MCF 10A (cell line): ENCODE results near the gene ADCY1. TPM values are rescaled to one million over a fixed set of nuclear protein-coding genes. Genes with fewer than 3 reads are reported as not detected.

Experiments
- BruUV-seq: library from RNA; stranded (reverse); fragments of 400-500 nt; replicated peaks from 2 replicates; lab custom pipeline; 2021; lab: Mats Ljungman, UMichigan
- CTCF ChIA-PET: fragments of 300-600 bp; sonication (Branson Sonifier 250); formaldehyde crosslinking; extraction: SDS; loops from one replicate; lab custom pipeline; 2021; ENCODE audit warnings: antibody characterized with exemption, inconsistent platforms; lab: Yijun Ruan, JAX
- POLR2A ChIA-PET: fragments of 300-600, 350-650 bp; sonication (Branson Sonifier 250); formaldehyde crosslinking; extraction: SDS; loops from one replicate; lab custom pipeline; 2020; ENCODE audit warnings: antibody characterized with exemption, inconsistent platforms; lab: Yijun Ruan, JAX
- DNase-seq: peaks from one replicate; pipeline ENCODE4 v3.0.0-alpha.2; 2018; ENCODE audit not compliant: unreplicated experiment
- H3K27ac Mint-ChIP-seq: one replicate; pipeline ENCODE4 v1.8.0; 2022; ENCODE audit warnings: mild to moderate bottlenecking, low read depth, mixed read lengths; ENCODE audit not compliant: unreplicated experiment
- H3K27me3 Mint-ChIP-seq: one replicate; pipeline ENCODE4 v1.8.0; 2022; ENCODE audit warnings: mixed read lengths; ENCODE audit not compliant: insufficient read depth, unreplicated experiment
- H3K36me3 Mint-ChIP-seq: one replicate; pipeline ENCODE4 v1.8.0; 2022; ENCODE audit warnings: mild to moderate bottlenecking, moderate library complexity, mixed read lengths; ENCODE audit not compliant: insufficient read depth, unreplicated experiment
- H3K4me1 Mint-ChIP-seq: one replicate; pipeline ENCODE4 v1.8.0; 2022; ENCODE audit warnings: mixed read lengths; ENCODE audit not compliant: insufficient read depth, unreplicated experiment
- H3K4me3 Mint-ChIP-seq: one replicate; pipeline ENCODE4 v1.8.0; 2022; ENCODE audit warnings: mild to moderate bottlenecking, moderate library complexity, mixed read lengths; ENCODE audit not compliant: unreplicated experiment
- H3K9me3 Mint-ChIP-seq: one replicate; pipeline ENCODE4 v1.8.0; 2022; ENCODE audit warnings: mixed read lengths; ENCODE audit not compliant: unreplicated experiment
- intact Hi-C: fragments of 100-400 bp; cut with micrococcal nuclease; formaldehyde crosslinking; loops from 2 replicates; pipeline ENCODE4 v1.14.1; 2022
- total RNA-seq: library from RNA; stranded (reverse); gene quantifications from 2 replicates; pipeline ENCODE4 v1.2.3, GENCODE V29; 2022
- TF ChIP-seq, protein P1 (sequence below): fragments of 200-600 bp; IDR thresholded peaks from one replicate; pipeline ENCODE4 v1.8.0; 2022; ENCODE audit warnings: antibody characterized with exemption, mild to moderate bottlenecking; ENCODE audit not compliant: unreplicated experiment

ADCY1 gene
- total RNA-seq, 1 experiment from 2014 or later, result 0.61 TPM

GRCh38 chr7:45586542-45587520, 12.7 kb downstream of the ADCY1 start:
- Mint-ChIP-seq H3K27me3 (peaks cover 48% of the 10 kb centered on the region), H3K27ac (no peak overlapping the region), H3K4me1 (no peaks in the 10 kb centered on the region), H3K36me3 (no peaks in the 10 kb centered on the region), H3K4me3 (no peak overlapping the region), H3K9me3 (no peaks in the 10 kb centered on the region)
- no TSS peak for BruUV-seq
- POLR2A ChIA-PET, result interaction anchor here (0.6 kb wide), 1 partner anchor 296 kb away, joined by 4 read pairs; no protein-coding TSS in a partner anchor
- TF ChIP-seq, protein P1, sequence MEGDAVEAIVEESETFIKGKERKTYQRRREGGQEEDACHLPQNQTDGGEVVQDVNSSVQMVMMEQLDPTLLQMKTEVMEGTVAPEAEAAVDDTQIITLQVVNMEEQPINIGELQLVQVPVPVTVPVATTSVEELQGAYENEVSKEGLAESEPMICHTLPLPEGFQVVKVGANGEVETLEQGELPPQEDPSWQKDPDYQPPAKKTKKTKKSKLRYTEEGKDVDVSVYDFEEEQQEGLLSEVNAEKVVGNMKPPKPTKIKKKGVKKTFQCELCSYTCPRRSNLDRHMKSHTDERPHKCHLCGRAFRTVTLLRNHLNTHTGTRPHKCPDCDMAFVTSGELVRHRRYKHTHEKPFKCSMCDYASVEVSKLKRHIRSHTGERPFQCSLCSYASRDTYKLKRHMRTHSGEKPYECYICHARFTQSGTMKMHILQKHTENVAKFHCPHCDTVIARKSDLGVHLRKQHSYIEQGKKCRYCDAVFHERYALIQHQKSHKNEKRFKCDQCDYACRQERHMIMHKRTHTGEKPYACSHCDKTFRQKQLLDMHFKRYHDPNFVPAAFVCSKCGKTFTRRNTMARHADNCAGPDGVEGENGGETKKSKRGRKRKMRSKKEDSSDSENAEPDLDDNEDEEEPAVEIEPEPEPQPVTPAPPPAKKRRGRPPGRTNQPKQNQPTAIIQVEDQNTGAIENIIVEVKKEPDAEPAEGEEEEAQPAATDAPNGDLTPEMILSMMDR, result no peak
- intact Hi-C loops, result no loop called here
- DNase-seq, result no peak
- CTCF ChIA-PET, result interaction anchor here (0.6 kb wide), 1 partner anchor 68 kb away, joined by 3 read pairs; no protein-coding TSS in a partner anchor

- Mint-ChIP-seq H3K9me3 (no peaks in the 10 kb centered on the region), H3K4me1 (no peaks in the 10 kb centered on the region), H3K27me3 (peaks cover 48% of the 10 kb centered on the region), H3K36me3 (no peaks in the 10 kb centered on the region), H3K4me3 (no peak overlapping the region), H3K27ac (no peak overlapping the region)
- ChIA-PET CTCF (interaction anchor here (0.7 kb wide), 2 partner anchors 136 to 1197 kb away, joined by 3 to 4 read pairs; no protein-coding TSS in a partner anchor), POLR2A (interaction anchor here (0.6 to 0.7 kb wide), 2 partner anchors 181 to 1423 kb away, joined by 3 read pairs; no protein-coding TSS in a partner anchor)
- no peak for DNase-seq
- BruUV-seq, result no TSS peak
- TF ChIP-seq, protein P1, result no peak
- intact Hi-C loops, result no loop called here
Measured at GRCh38 chr7:45588466-45588865, 14.3 kb downstream of the ADCY1 start.

- TF ChIP-seq, protein P1, result no peak
- no peak for DNase-seq
- ChIA-PET POLR2A (interaction anchor here (0.7 kb wide), 1 partner anchor 1423 kb away, joined by 3 read pairs; no protein-coding TSS in a partner anchor), CTCF (interaction anchor here (0.6 to 0.7 kb wide), 3 partner anchors 136 to 1402 kb away, joined by 3 to 4 read pairs (median 3); no protein-coding TSS in a partner anchor)
- no peak overlapping the region for H3K27ac Mint-ChIP-seq
- H3K4me3 Mint-ChIP-seq, result no peak overlapping the region
- BruUV-seq, result no TSS peak
- peaks cover 48% of the 10 kb centered on the region for H3K27me3 Mint-ChIP-seq
- no peaks in the 10 kb centered on the region for H3K36me3 Mint-ChIP-seq
- intact Hi-C loops, result no loop called here
- no peaks in the 10 kb centered on the region for H3K9me3 Mint-ChIP-seq
- no peaks in the 10 kb centered on the region for H3K4me1 Mint-ChIP-seq
Measured at GRCh38 chr7:45589061-45589460, 14.9 kb downstream of the ADCY1 start.
